GM06990 (cell line): ENCODE results near the gene KLHL14.
"Not testable (repeated sequence)": the region's sequence is repeated elsewhere in the genome, so short reads cannot be mapped to it uniquely, and the experiment has no call there.

Experiments used
- DNase-seq: peaks from one replicate; pipeline ENCODE4 v3.0.0-alpha.2; 2011; ENCODE audit not compliant: insufficient read length; ENCODE audit errors: extremely low read depth
- H3K27me3 ChIP-seq: replicated peaks from 2 replicates; pipeline ENCODE4 v1.6.0; 2011; ENCODE audit warnings: low read length; ENCODE audit not compliant: control insufficient read depth, insufficient read depth
- H3K36me3 ChIP-seq: 2 replicates; pipeline ENCODE4 v1.5.1; 2011; ENCODE audit warnings: low read length; ENCODE audit not compliant: control insufficient read depth, insufficient read depth
- H3K4me3 ChIP-seq: replicated peaks from 2 replicates; pipeline ENCODE4 v1.5.1; 2011; ENCODE audit warnings: low read depth, mild to moderate bottlenecking, control low read depth, low read length
- CTCF ChIP-seq: IDR thresholded peaks from 2 replicates; pipeline ENCODE4 v1.5.1; 2011; ENCODE audit warnings: low read length, control low read depth, mild to moderate bottlenecking, inconsistent platforms; ENCODE audit not compliant: insufficient read depth, poor library complexity, severe bottlenecking

KLHL14 gene

GRCh38 chr18:32668956-32669355, 103.9 kb downstream of the KLHL14 start:
- DNase-seq = no peak
- no peaks in the 10 kb centered on the region for H3K27me3 ChIP-seq
- no peaks in the 10 kb centered on the region for H3K36me3 ChIP-seq
- no peak overlapping the region for H3K4me3 ChIP-seq
- TF ChIP-seq CTCF = no peak

- no peak for TF ChIP-seq CTCF
- Histone ChIP-seq H3K27me3 (no peaks in the 10 kb centered on the region), H3K4me3 (no peak overlapping the region), H3K36me3 (no peaks in the 10 kb centered on the region)
- no peak for DNase-seq
These were observed 111.1 kb downstream of the KLHL14 start for GRCh38 chr18:32661486-32662299.

- not testable (repeated sequence) for H3K36me3 ChIP-seq, DNase-seq, H3K27me3 ChIP-seq, H3K4me3 ChIP-seq
These were observed 118.3 kb downstream of the KLHL14 start for GRCh38 chr18:32654507-32654906.

- not testable (repeated sequence) for H3K4me3 ChIP-seq, DNase-seq, H3K27me3 ChIP-seq, H3K36me3 ChIP-seq
These were observed 135.2 kb downstream of the KLHL14 start for GRCh38 chr18:32637659-32638058.

- no peak for DNase-seq
- Histone ChIP-seq H3K4me3 (no peak overlapping the region), H3K27me3 (no peaks in the 10 kb centered on the region; the same call in 1 of the 2 replicates), H3K36me3 (no peaks in the 10 kb centered on the region)
- TF ChIP-seq CTCF = no peak
These were observed 135.6 kb downstream of the KLHL14 start for GRCh38 chr18:32637226-32637625.

- Histone ChIP-seq H3K36me3 (no peaks in the 10 kb centered on the region), H3K27me3 (no peaks in the 10 kb centered on the region; the same call in 1 of the 2 replicates), H3K4me3 (no peak overlapping the region)
- no peak for TF ChIP-seq CTCF
- no peak for DNase-seq
These were observed 137.9 kb downstream of the KLHL14 start for GRCh38 chr18:32634876-32635431.
